Measurements from ENCODE around the gene CALCR. TPM values are rescaled to one million over a fixed set of nuclear protein-coding genes. Genes with fewer than 3 reads are reported as not detected.
A peak's percentile ranks its signal among the peaks of the same experiment; 100 is the strongest.

Gene CALCR
- 9.4 TPM for total RNA-seq
- 10 to 100 TPM in 3 of 8 donors, 1 to 10 TPM in 5; 5.1 to 12.5 (median 9.7) TPM for polyA plus RNA-seq (ENCODE audit: insufficient read depth in 1 of 8, insufficient read length in 8 of 8, low replicate concordance in 1 of 8)
- long read RNA-seq, donor 1, partial matches to known transcripts = 0 of 1 reads
- long read RNA-seq, donor 1, other reads (novel, unspliced or antisense) = 0 of 1 reads
- long read RNA-seq, donor 2 = 0 reads
- long read RNA-seq, donor 3, transcript CALCR-207 (14 exons, 3,525 nt) = major isoform, 5 of 5 reads
- long read RNA-seq, donor 3, partial matches to known transcripts = 0 of 5 reads
- long read RNA-seq, donor 3, other reads (novel, unspliced or antisense) = 0 of 5 reads
- long read RNA-seq, donor 4, partial matches to known transcripts = 0 of 1 reads
- long read RNA-seq, donor 4, other reads (novel, unspliced or antisense) = 0 of 1 reads
- long read RNA-seq, donor 5, partial matches to known transcripts = 0 of 3 reads
- long read RNA-seq, donor 5, other reads (novel, unspliced or antisense) = 0 of 3 reads
- long read RNA-seq, donor 6 = 0 reads
- long read RNA-seq, donor 7 = 0 reads
- long read RNA-seq, donor 8 = 0 reads
- long read RNA-seq, donor 9 = 0 reads
- long read RNA-seq, donor 10, partial matches to known transcripts = 0 of 1 reads
- long read RNA-seq, donor 10, other reads (novel, unspliced or antisense) = 0 of 1 reads
- long read RNA-seq, donor 11, partial matches to known transcripts = 0 of 4 reads
- long read RNA-seq, donor 11, other reads (novel, unspliced or antisense) = 0 of 4 reads

GRCh38 chr7:93574646-93575554 lies at the start of gene CALCR:
Gene CALCR (minus strand): TSS chr7:93574724. CDS start chr7:93486981, 87,743 bp downstream.
- H3K9me3 ChIP-seq (replicated peaks; ENCODE audit: control insufficient read depth, low read depth, low read length) = no peaks in the 10 kb centered on the region
- peak; percentile 43 for DNase-seq
- peak within 1 kb of the TSS; percentile 48 for H3K4me3 ChIP-seq (ENCODE audit: low read length)
- WGBS (ENCODE audit: insufficient coverage) = 0% methylated on average over 37 of the region's 46 CpGs
- H3K4me1 ChIP-seq (ENCODE audit: control insufficient read depth, insufficient read depth, low read length) = peaks cover 4% of the 10 kb centered on the region
- no peaks in the 10 kb centered on the region for H3K36me3 ChIP-seq (ENCODE audit: control insufficient read depth, insufficient read depth, low read length)
- no peak within 1 kb of the TSS for H3K27ac ChIP-seq (ENCODE audit: low read length)
- H3K27me3 ChIP-seq (ENCODE audit: control insufficient read depth, insufficient read depth, low read length) = peaks cover 22% of the 10 kb centered on the region

- Histone ChIP-seq H3K27ac (ENCODE audit: low read length) (no peak overlapping the region), H3K36me3 (ENCODE audit: control insufficient read depth, insufficient read depth, low read length) (no peaks in the 10 kb centered on the region), H3K4me1 (ENCODE audit: control insufficient read depth, insufficient read depth, low read length) (no peaks in the 10 kb centered on the region), H3K27me3 (ENCODE audit: control insufficient read depth, insufficient read depth, low read length) (no peaks in the 10 kb centered on the region), H3K4me3 (ENCODE audit: low read length) (no peak overlapping the region), H3K9me3 (replicated peaks; ENCODE audit: control insufficient read depth, low read depth, low read length) (no peaks in the 10 kb centered on the region)
- WGBS (ENCODE audit: insufficient coverage) = no CpG with 5 or more reads among the region's 1 CpG
- DNase-seq = no peak
Observed at GRCh38 chr7:93623816-93624215, 49.3 kb upstream of the CALCR start.

GRCh38 chr7:93622036-93623033 lies 47.8 kb upstream of the CALCR start:
- H3K4me1 ChIP-seq (ENCODE audit: control insufficient read depth, insufficient read depth, low read length) = no peaks in the 10 kb centered on the region
- 40% methylated on average over 1 of the region's 13 CpGs for WGBS (ENCODE audit: insufficient coverage)

GRCh38 chr7:93620864-93621263 lies 46.3 kb upstream of the CALCR start:
- DNase-seq = no peak
- Histone ChIP-seq H3K4me3 (ENCODE audit: low read length) (no peak overlapping the region), H3K27me3 (ENCODE audit: control insufficient read depth, insufficient read depth, low read length) (no peaks in the 10 kb centered on the region), H3K9me3 (replicated peaks; ENCODE audit: control insufficient read depth, low read depth, low read length) (no peaks in the 10 kb centered on the region), H3K36me3 (ENCODE audit: control insufficient read depth, insufficient read depth, low read length) (no peaks in the 10 kb centered on the region), H3K4me1 (ENCODE audit: control insufficient read depth, insufficient read depth, low read length) (no peaks in the 10 kb centered on the region), H3K27ac (ENCODE audit: low read length) (no peak overlapping the region)

More at GRCh38 chr7:93622036-93623033, 47.8 kb upstream of the CALCR start:
- no peaks in the 10 kb centered on the region for H3K36me3 ChIP-seq (ENCODE audit: control insufficient read depth, insufficient read depth, low read length)
- no peak overlapping the region for H3K4me3 ChIP-seq (ENCODE audit: low read length)
- peak; percentile 19 for DNase-seq
- H3K9me3 ChIP-seq (replicated peaks; ENCODE audit: control insufficient read depth, low read depth, low read length) = no peaks in the 10 kb centered on the region
- H3K27me3 ChIP-seq (ENCODE audit: control insufficient read depth, insufficient read depth, low read length) = no peaks in the 10 kb centered on the region
- no peak overlapping the region for H3K27ac ChIP-seq (ENCODE audit: low read length)

GRCh38 chr7:93620057-93620456 lies 45.5 kb upstream of the CALCR start:
- no peak for DNase-seq
- no peaks in the 10 kb centered on the region for H3K27me3 ChIP-seq (ENCODE audit: control insufficient read depth, insufficient read depth, low read length)
- no peak overlapping the region for H3K27ac ChIP-seq (ENCODE audit: low read length)
- no peak overlapping the region for H3K4me3 ChIP-seq (ENCODE audit: low read length)
- H3K9me3 ChIP-seq (replicated peaks; ENCODE audit: control insufficient read depth, low read depth, low read length) = no peaks in the 10 kb centered on the region
- no peaks in the 10 kb centered on the region for H3K36me3 ChIP-seq (ENCODE audit: control insufficient read depth, insufficient read depth, low read length)
- H3K4me1 ChIP-seq (ENCODE audit: control insufficient read depth, insufficient read depth, low read length) = no peaks in the 10 kb centered on the region

- Histone ChIP-seq H3K9me3 (replicated peaks; ENCODE audit: control insufficient read depth, low read depth, low read length) (no peaks in the 10 kb centered on the region), H3K27me3 (ENCODE audit: control insufficient read depth, insufficient read depth, low read length) (no peaks in the 10 kb centered on the region)
Observed at GRCh38 chr7:93601363-93601762, 26.8 kb upstream of the CALCR start.

GRCh38 chr7:93594250-93594649 lies 19.7 kb upstream of the CALCR start:
- H3K27me3 ChIP-seq (ENCODE audit: control insufficient read depth, insufficient read depth, low read length) = no peaks in the 10 kb centered on the region
- no peak overlapping the region for H3K4me3 ChIP-seq (ENCODE audit: low read length)
- no CpG with 5 or more reads among the region's 1 CpG for WGBS (ENCODE audit: insufficient coverage)
- H3K4me1 ChIP-seq (ENCODE audit: control insufficient read depth, insufficient read depth, low read length) = no peaks in the 10 kb centered on the region
- H3K36me3 ChIP-seq (ENCODE audit: control insufficient read depth, insufficient read depth, low read length) = no peaks in the 10 kb centered on the region
- H3K9me3 ChIP-seq (replicated peaks; ENCODE audit: control insufficient read depth, low read depth, low read length) = no peaks in the 10 kb centered on the region
- no peak for DNase-seq
- no peak overlapping the region for H3K27ac ChIP-seq (ENCODE audit: low read length)

More at GRCh38 chr7:93601363-93601762, 26.8 kb upstream of the CALCR start:
- Histone ChIP-seq H3K36me3 (ENCODE audit: control insufficient read depth, insufficient read depth, low read length) (no peaks in the 10 kb centered on the region), H3K27ac (ENCODE audit: low read length) (no peak overlapping the region), H3K4me1 (ENCODE audit: control insufficient read depth, insufficient read depth, low read length) (no peaks in the 10 kb centered on the region), H3K4me3 (ENCODE audit: low read length) (no peak overlapping the region)
- DNase-seq = no peak
- WGBS (ENCODE audit: insufficient coverage) = 29% methylated on average over 1 of the region's 1 CpG

- Histone ChIP-seq H3K27ac (ENCODE audit: low read length) (no peak overlapping the region), H3K4me3 (ENCODE audit: low read length) (no peak overlapping the region), H3K36me3 (ENCODE audit: control insufficient read depth, insufficient read depth, low read length) (no peaks in the 10 kb centered on the region), H3K27me3 (ENCODE audit: control insufficient read depth, insufficient read depth, low read length) (no peaks in the 10 kb centered on the region), H3K9me3 (replicated peaks; ENCODE audit: control insufficient read depth, low read depth, low read length) (no peaks in the 10 kb centered on the region), H3K4me1 (ENCODE audit: control insufficient read depth, insufficient read depth, low read length) (no peaks in the 10 kb centered on the region)
- WGBS (ENCODE audit: insufficient coverage) = no CpG with 5 or more reads among the region's 1 CpG
- no peak for DNase-seq
Observed at GRCh38 chr7:93592588-93593266, 18.2 kb upstream of the CALCR start.

Measured in muscle of leg (tissue), 16 donors.